ENCODE results near the gene MAPK10. TPM values are rescaled to one million over a fixed set of nuclear protein-coding genes. Genes with fewer than 3 reads are reported as not detected.

The MAPK10 gene
- total RNA-seq, 1 experiment from 2014 or later, result 5.2 TPM

DNA sequence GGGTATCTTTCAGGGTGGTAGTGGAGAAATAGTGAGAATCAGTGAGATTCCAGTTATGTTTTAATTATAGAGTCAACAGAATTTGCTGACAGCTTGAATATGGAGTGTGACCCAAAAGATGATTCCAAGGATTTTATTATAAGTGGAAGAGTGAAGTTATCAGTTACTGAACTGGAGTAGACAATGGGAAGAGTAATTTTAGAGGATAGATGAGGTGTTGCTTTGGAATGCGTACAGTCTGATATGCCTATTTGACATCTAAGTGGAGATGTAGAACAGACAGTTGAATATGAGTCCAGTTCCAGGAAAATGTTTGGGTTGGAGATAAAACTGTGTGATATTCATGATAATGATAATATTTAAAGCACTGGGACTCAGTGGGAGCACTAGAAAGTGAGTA is 174.2 kb downstream of the MAPK10 start (continued):
- TF ChIP-seq, protein P1, sequence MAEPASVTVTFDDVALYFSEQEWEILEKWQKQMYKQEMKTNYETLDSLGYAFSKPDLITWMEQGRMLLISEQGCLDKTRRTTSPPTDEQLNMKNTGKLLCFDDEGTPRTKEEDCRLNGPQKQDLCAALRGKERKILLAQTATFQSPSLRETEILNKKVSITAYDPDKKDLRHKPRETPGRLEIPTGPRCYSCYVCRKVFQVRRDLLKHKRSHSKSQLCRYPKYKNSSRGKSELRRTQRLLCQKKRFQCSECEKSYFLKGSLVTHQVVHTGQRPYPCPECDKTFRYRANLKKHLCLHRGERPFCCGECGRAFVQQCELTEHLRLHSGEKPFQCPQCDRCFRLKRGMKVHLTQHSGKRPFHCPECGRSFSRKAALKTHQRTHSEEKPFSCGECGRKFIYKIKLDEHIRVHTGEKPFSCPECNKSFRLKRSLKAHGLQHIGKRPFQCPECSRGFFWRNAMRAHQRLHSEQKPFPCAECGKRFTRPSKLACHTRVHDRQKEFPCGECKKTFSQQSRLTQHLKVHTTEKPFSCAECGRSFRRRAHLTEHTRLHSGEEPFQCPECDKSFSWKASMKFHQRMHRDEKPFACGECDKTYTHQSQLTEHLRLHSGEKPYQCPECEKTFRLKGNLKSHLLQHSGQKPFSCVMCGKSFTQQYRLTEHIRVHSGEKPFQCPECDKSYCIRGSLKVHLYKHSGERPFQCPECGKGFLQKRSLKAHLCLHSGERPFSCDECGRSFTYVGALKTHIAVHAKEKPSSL (CRISPR knock-in tag; conservative IDR thresholded peaks at IDR 0.05), result no peak
- TF ChIP-seq, protein P2, sequence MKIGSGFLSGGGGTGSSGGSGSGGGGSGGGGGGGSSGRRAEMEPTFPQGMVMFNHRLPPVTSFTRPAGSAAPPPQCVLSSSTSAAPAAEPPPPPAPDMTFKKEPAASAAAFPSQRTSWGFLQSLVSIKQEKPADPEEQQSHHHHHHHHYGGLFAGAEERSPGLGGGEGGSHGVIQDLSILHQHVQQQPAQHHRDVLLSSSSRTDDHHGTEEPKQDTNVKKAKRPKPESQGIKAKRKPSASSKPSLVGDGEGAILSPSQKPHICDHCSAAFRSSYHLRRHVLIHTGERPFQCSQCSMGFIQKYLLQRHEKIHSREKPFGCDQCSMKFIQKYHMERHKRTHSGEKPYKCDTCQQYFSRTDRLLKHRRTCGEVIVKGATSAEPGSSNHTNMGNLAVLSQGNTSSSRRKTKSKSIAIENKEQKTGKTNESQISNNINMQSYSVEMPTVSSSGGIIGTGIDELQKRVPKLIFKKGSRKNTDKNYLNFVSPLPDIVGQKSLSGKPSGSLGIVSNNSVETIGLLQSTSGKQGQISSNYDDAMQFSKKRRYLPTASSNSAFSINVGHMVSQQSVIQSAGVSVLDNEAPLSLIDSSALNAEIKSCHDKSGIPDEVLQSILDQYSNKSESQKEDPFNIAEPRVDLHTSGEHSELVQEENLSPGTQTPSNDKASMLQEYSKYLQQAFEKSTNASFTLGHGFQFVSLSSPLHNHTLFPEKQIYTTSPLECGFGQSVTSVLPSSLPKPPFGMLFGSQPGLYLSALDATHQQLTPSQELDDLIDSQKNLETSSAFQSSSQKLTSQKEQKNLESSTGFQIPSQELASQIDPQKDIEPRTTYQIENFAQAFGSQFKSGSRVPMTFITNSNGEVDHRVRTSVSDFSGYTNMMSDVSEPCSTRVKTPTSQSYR (CRISPR knock-in tag; IDR thresholded peaks at IDR 0.05), result no peak
- TF ChIP-seq, protein P3, sequence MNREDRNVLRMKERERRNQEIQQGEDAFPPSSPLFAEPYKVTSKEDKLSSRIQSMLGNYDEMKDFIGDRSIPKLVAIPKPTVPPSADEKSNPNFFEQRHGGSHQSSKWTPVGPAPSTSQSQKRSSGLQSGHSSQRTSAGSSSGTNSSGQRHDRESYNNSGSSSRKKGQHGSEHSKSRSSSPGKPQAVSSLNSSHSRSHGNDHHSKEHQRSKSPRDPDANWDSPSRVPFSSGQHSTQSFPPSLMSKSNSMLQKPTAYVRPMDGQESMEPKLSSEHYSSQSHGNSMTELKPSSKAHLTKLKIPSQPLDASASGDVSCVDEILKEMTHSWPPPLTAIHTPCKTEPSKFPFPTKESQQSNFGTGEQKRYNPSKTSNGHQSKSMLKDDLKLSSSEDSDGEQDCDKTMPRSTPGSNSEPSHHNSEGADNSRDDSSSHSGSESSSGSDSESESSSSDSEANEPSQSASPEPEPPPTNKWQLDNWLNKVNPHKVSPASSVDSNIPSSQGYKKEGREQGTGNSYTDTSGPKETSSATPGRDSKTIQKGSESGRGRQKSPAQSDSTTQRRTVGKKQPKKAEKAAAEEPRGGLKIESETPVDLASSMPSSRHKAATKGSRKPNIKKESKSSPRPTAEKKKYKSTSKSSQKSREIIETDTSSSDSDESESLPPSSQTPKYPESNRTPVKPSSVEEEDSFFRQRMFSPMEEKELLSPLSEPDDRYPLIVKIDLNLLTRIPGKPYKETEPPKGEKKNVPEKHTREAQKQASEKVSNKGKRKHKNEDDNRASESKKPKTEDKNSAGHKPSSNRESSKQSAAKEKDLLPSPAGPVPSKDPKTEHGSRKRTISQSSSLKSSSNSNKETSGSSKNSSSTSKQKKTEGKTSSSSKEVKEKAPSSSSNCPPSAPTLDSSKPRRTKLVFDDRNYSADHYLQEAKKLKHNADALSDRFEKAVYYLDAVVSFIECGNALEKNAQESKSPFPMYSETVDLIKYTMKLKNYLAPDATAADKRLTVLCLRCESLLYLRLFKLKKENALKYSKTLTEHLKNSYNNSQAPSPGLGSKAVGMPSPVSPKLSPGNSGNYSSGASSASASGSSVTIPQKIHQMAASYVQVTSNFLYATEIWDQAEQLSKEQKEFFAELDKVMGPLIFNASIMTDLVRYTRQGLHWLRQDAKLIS (CRISPR knock-in tag; IDR thresholded peaks at IDR 0.05; ENCODE audit: borderline replicate concordance), result no peak
- TF ChIP-seq ETV6 (CRISPR knock-in tag; IDR thresholded peaks at IDR 0.05), result no peak
- TF ChIP-seq, protein P4, sequence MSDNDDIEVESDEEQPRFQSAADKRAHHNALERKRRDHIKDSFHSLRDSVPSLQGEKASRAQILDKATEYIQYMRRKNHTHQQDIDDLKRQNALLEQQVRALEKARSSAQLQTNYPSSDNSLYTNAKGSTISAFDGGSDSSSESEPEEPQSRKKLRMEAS (CRISPR knock-in tag; IDR thresholded peaks at IDR 0.05), result no peak

DNA sequence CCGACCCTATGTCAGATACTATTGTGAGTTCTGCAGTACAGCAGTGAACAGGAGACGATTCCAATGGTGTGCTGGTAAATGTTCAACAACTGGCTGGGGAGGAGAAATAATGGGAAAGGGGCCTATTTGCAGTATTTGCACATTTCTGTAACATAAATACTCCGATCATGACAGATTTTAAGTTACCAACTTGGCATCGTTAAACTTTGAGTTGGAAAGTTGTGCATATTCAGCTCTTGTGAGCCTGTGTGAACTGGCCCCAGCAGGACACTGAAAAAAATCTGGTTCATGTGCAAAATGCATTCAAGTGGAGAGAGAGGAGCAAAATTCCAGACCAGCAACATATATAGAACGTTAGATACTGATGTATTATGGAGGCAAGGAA is 175.0 kb downstream of the MAPK10 start:
- no peak overlapping the region for H3K27ac Mint-ChIP-seq
- TF ChIP-seq NR2C2 (CRISPR knock-in tag; IDR thresholded peaks at IDR 0.05) (no peak), ESRRA (CRISPR knock-in tag; IDR thresholded peaks at IDR 0.05; ENCODE audit: borderline replicate concordance) (no peak)
- TF ChIP-seq, protein P5, sequence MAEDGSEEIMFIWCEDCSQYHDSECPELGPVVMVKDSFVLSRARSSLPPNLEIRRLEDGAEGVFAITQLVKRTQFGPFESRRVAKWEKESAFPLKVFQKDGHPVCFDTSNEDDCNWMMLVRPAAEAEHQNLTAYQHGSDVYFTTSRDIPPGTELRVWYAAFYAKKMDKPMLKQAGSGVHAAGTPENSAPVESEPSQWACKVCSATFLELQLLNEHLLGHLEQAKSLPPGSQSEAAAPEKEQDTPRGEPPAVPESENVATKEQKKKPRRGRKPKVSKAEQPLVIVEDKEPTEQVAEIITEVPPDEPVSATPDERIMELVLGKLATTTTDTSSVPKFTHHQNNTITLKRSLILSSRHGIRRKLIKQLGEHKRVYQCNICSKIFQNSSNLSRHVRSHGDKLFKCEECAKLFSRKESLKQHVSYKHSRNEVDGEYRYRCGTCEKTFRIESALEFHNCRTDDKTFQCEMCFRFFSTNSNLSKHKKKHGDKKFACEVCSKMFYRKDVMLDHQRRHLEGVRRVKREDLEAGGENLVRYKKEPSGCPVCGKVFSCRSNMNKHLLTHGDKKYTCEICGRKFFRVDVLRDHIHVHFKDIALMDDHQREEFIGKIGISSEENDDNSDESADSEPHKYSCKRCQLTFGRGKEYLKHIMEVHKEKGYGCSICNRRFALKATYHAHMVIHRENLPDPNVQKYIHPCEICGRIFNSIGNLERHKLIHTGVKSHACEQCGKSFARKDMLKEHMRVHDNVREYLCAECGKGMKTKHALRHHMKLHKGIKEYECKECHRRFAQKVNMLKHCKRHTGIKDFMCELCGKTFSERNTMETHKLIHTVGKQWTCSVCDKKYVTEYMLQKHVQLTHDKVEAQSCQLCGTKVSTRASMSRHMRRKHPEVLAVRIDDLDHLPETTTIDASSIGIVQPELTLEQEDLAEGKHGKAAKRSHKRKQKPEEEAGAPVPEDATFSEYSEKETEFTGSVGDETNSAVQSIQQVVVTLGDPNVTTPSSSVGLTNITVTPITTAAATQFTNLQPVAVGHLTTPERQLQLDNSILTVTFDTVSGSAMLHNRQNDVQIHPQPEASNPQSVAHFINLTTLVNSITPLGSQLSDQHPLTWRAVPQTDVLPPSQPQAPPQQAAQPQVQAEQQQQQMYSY (CRISPR knock-in tag; IDR thresholded peaks at IDR 0.05), result no peak
- no peak for DNase-seq (ENCODE audit: low spot score)
- POLR2A ChIA-PET, result no interaction called here
- no peaks in the 10 kb centered on the region for H3K27me3 Mint-ChIP-seq (ENCODE audit: low read depth)
- ATAC-seq, result no peak
- peaks cover 6% of the 10 kb centered on the region for H3K4me1 Mint-ChIP-seq
- CTCF ChIA-PET, result no interaction called here
- no peaks in the 10 kb centered on the region; the same call in 1 of the 2 replicates for H3K36me3 Mint-ChIP-seq
- H3K9me3 Mint-ChIP-seq, result peaks cover 24% of the 10 kb centered on the region
- no peak overlapping the region for H3K4me3 Mint-ChIP-seq

DNA sequence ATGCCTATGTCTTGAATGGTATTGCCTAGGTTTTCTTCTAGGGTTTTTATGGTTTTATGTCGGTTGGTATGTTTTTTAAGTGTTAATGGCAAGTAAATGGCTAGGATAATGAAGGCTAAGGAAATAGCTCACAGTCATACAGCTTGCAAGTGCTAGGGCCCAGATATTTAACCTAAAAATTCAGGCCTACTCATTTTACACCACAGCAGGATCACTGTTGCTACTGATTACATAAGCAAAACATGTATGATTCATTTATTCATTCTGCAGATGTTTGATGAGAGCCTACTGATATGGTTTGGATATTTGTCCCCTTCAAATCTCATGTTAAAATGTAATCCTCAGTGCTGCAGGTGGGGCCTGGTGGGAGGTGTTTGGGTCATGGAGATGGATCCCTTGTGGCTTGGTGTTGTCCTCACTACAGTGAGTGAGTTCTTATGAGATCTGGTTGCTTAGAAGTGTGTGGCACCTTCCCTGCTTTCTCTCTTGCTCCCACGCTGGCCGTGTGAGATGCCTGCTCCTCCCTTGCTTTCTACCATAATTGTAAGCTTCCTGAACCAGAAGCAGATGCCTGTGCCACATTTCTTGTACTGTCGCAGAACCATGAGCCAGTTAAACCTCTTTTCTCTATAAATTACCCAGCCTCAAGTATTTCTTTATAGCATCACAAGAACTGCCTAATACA is 175.5 kb downstream of the MAPK10 start:
- H3K9me3 Mint-ChIP-seq, result peaks cover 24% of the 10 kb centered on the region
- CTCF ChIA-PET, result no interaction called here
- H3K4me1 Mint-ChIP-seq, result peaks cover 6% of the 10 kb centered on the region
- no peak overlapping the region for H3K4me3 Mint-ChIP-seq
- no peaks in the 10 kb centered on the region; the same call in 1 of the 2 replicates for H3K27me3 Mint-ChIP-seq (ENCODE audit: low read depth)
- no peaks in the 10 kb centered on the region; the same call in 1 of the 2 replicates for H3K36me3 Mint-ChIP-seq
- POLR2A ChIA-PET, result no interaction called here
- H3K27ac Mint-ChIP-seq, result no peak overlapping the region
- ATAC-seq, result no peak
- DNase-seq (ENCODE audit: low spot score), result no peak
- TF ChIP-seq SOX15 (CRISPR knock-in tag; IDR thresholded peaks at IDR 0.05) (no peak), ZNF423 (CRISPR knock-in tag; IDR thresholded peaks at IDR 0.05) (no peak), KAT7 (CRISPR knock-in tag; IDR thresholded peaks at IDR 0.05; ENCODE audit: borderline replicate concordance) (no peak)
- TF ChIP-seq, protein P6, sequence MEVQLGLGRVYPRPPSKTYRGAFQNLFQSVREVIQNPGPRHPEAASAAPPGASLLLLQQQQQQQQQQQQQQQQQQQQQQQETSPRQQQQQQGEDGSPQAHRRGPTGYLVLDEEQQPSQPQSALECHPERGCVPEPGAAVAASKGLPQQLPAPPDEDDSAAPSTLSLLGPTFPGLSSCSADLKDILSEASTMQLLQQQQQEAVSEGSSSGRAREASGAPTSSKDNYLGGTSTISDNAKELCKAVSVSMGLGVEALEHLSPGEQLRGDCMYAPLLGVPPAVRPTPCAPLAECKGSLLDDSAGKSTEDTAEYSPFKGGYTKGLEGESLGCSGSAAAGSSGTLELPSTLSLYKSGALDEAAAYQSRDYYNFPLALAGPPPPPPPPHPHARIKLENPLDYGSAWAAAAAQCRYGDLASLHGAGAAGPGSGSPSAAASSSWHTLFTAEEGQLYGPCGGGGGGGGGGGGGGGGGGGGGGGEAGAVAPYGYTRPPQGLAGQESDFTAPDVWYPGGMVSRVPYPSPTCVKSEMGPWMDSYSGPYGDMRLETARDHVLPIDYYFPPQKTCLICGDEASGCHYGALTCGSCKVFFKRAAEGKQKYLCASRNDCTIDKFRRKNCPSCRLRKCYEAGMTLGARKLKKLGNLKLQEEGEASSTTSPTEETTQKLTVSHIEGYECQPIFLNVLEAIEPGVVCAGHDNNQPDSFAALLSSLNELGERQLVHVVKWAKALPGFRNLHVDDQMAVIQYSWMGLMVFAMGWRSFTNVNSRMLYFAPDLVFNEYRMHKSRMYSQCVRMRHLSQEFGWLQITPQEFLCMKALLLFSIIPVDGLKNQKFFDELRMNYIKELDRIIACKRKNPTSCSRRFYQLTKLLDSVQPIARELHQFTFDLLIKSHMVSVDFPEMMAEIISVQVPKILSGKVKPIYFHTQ (CRISPR knock-in tag; IDR thresholded peaks at IDR 0.05), result no peak
- TF ChIP-seq, protein P7, sequence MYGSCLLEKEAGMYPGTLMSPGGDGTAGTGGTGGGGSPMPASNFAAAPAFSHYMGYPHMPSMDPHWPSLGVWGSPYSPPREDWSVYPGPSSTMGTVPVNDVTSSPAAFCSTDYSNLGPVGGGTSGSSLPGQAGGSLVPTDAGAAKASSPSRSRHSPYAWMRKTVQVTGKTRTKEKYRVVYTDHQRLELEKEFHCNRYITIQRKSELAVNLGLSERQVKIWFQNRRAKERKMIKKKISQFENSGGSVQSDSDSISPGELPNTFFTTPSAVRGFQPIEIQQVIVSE (CRISPR knock-in tag; IDR thresholded peaks at IDR 0.05; ENCODE audit: borderline replicate concordance), result no peak

Measured in WTC11 (cell line).